Measurements from ENCODE around the gene LMOD1. TPM values are rescaled to one million over a fixed set of nuclear protein-coding genes. Genes with fewer than 3 reads are reported as not detected.

Gene LMOD1
- total RNA-seq: 23.3 TPM

DNA sequence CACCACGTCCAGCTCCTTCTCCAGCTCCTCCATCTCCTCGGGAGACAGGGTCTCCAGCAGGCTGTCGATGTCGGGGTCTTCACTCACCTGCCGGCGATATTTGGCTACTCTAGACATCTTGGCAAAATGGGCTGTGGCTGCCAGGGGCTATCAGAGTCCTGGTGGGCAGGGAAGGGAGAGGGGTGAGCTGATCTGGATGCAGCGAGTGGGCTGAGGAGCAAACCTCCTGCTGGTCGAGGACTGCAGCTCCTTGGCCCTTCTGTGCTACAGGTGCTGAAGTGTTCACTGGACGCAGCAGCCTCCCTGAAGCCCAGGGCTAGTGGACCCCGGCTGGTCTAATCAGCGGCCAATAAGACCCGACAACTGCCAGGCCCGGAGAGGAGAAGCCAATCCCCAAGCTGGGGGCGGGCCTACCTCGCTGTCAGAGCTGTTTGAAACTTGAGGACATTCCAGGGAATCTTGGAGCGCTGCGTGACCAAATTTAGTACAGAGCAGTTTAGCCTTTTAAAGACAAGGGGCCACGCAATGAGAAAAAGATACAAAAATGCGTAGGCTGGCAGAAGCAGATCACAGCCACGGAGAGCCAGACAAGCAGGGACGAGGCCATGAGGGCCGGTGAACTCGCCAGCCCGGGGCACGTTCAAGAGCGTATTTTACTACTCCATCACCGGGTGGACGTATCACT is at the start of gene LMOD1:
Gene LMOD1 (minus strand): TSS at position 325 of the 685 bp plus-strand sequence. CDS start 208 bp downstream, at position 117.

DNA sequence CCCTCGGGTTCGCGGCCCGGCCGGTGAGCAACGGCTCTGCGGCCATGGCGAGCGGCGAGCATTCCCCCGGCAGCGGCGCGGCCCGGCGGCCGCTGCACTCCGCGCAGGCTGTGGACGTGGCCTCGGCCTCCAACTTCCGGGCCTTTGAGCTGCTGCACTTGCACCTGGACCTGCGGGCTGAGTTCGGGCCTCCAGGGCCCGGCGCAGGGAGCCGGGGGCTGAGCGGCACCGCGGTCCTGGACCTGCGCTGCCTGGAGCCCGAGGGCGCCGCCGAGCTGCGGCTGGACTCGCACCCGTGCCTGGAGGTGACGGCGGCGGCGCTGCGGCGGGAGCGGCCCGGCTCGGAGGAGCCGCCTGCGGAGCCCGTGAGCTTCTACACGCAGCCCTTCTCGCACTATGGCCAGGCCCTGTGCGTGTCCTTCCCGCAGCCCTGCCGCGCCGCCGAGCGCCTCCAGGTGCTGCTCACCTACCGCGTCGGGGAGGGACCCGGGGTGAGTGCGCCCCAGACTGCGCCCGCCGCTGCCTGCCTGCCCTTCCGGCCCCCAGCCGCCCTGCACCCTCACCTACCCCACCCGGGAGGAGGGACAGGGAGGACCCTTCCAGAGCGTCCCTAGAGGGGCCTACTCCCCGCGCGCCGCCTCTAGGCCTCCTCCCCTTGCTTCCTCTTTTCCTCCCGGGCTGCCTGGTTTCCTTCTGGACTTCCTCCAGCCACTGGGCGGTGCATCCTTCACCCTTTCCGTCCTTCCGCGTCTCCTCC is 36.5 kb upstream of the LMOD1 start, which contains the start of gene RNPEP:
Gene RNPEP (plus strand): TSS at position 26 of the 757 bp plus-strand sequence. CDS start 19 bp downstream, at position 45.

DNA sequence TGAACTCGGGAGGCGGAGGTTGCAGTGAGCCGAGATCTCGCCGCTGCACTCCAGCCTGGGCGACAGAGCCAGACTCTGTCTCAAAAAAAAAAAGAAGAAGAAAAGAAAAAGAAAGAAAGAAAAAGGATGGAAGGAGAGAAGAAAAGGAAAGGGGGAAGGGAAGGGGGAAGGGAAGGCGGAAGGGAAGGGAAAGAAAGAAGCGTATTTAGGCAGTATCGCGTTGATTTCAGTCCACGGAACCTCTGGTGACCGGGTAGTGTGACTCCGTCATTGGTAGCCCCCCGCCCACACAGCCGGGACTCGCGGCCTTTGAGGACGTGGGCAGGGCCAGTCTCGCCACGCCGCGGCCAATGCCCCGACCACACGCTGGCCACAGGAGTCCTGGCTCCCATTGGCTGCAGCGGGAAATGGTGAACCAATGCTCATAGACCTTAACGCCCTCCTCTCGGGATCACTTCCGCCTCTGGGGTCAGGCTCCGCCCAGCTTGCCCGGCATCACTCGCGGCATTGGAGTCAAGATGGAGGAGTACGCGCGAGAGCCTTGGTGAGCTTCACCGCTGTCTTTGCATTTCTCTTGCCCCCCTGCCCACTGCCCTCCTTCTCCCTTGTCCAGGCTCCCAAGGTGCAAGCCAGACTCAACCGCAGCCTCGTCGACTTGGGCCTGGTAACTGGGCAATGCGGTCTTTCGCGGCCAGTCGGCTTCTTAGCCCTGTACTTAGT is 8.8 kb upstream of the LMOD1 start, which contains the start of gene TIMM17A:
Gene TIMM17A (plus strand): TSS at position 495 of the 720 bp plus-strand sequence. CDS start 24 bp downstream, at position 519.

DNA sequence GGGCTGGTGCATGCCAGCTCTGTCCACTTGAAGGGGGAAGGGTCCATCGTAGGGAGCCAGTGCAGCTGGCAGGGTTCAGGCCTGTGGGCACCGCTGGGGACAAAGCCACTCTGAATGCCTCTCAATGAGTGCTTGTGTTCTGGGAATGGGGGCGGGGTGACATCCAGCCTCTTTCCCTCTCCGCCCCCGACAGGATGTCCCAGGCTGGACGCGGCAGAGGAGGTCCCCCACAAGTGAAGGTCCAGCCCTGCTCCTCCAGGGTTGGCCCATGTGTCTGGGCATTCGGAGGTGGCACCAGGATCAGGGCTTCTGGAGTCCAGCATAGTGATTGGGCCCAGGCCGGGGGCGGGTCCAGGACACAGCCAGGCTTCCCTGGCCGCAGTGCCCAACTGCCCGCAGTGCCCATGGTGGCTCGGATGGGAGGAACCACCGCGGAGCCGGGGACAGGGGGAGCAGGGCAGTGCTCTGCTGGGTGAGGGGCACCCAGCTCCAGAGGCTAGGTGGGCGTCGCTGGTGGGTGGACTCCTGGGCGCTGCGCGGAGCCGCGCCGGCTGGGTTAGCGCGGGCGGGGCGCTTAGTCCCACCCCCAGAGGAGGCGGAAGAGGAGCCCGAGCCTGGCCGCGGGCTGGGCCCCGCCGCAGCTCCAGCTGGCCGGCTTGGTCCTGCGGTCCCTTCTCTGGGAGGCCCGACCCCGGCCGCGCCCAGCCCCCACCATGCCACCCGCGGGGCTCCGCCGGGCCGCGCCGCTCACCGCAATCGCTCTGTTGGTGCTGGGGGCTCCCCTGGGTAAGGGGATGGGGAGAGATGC is 57.9 kb downstream of the LMOD1 start, which contains the start of gene SHISA4:
Gene SHISA4 (plus strand): TSS at position 617 of the 808 bp plus-strand sequence. CDS start 97 bp downstream, at position 714.

Other genes with a start within 250 kb of the LMOD1 start
- 59.3 TPM for gene IPO9, start 117.4 kb downstream of the LMOD1 start, total RNA-seq
- gene SHISA4, start 57.6 kb downstream of the LMOD1 start, total RNA-seq: 26.5 TPM
- gene TIMM17A, start 9.0 kb upstream of the LMOD1 start, total RNA-seq: 35.5 TPM
- 39.5 TPM for gene RNPEP, start 36.1 kb upstream of the LMOD1 start, total RNA-seq
- 59.8 TPM for gene ELF3, start 64.0 kb upstream of the LMOD1 start, total RNA-seq
- 0.88 TPM for gene GPR37L1, start 176.4 kb upstream of the LMOD1 start, total RNA-seq
- 36.2 TPM for gene ARL8A, start 198.2 kb upstream of the LMOD1 start, total RNA-seq
- gene PTPN7, start 214.1 kb upstream of the LMOD1 start, total RNA-seq: 1.3 TPM
- 3.6 TPM for gene LGR6, start 247.3 kb upstream of the LMOD1 start, total RNA-seq

Measured in camera-type eye (tissue), 1 donor.